HepG2 (cell line): ENCODE results near the gene SMAD7. TPM values are rescaled to one million over a fixed set of nuclear protein-coding genes. Genes with fewer than 3 reads are reported as not detected.

ENCODE experiments used
- FOXM1 ChIP-seq: sonication (generic); formaldehyde crosslinking; IDR thresholded peaks from 2 replicates; pipeline ENCODE4 v1.5.0; 2020; ENCODE audit warnings: missing genetic modification reagents
- TCF12 ChIP-seq, 2 experiments: fragments of 450-650 bp in 1 of 2; sonication (generic) in 1 of 2; formaldehyde crosslinking in 1 of 2; IDR thresholded peaks; 2 replicates each; pipeline versions ENCODE4 v1.6.1 to v1.8.0; 2017 to 2022; ENCODE audit warnings: antibody characterized with exemption in 1 of 2, mild to moderate bottlenecking in 1 of 2, missing genetic modification reagents in 1 of 2, moderate library complexity in 1 of 2
- ZNF562 ChIP-seq: sonication (generic); formaldehyde crosslinking; IDR thresholded peaks from 2 replicates; pipeline ENCODE4 v1.8.0; 2022; ENCODE audit warnings: missing genetic modification reagents, borderline replicate concordance
- polyA plus RNA-seq, 8 experiments: library from polyadenylated mRNA; depleted of rRNA in 3 of 8; stranded (reverse) in 7 of 8; unstranded in 1 of 8; fragments of >200 nt; fragmentation: Illumina TruSeq in 4 of 8; extraction: Trizol in 4 of 8; gene quantifications; 2 replicates each; pipeline versions ENCODE4 v1.2.1 to v1.2.3, GENCODE V29; 2011 to 2016; ENCODE audit warnings: low read depth in 4 of 8, missing spikeins in 1 of 8, mixed read lengths in 1 of 8; ENCODE audit not compliant: insufficient read depth in 1 of 8
- total RNA-seq, 5 experiments: library from RNA; depleted of rRNA; stranded (reverse); fragments of >200 nt; fragmentation: Illumina TruSeq; extraction: Trizol; gene quantifications; 2 replicates each; pipeline ENCODE4 v1.2.3, GENCODE V29; 2016; ENCODE audit warnings: low read depth in 1 of 5
- TF ChIP-seq, protein P1 (sequence below): sonication (generic); formaldehyde crosslinking; IDR thresholded peaks from 2 replicates; pipeline ENCODE4 v1.9.0; 2021; ENCODE audit warnings: missing genetic modification reagents, mild to moderate bottlenecking, borderline replicate concordance
- TF ChIP-seq, protein P2 (sequence below): sonication (generic); formaldehyde crosslinking; IDR thresholded peaks from 2 replicates; pipeline ENCODE4 v1.5.0; 2020; ENCODE audit warnings: mild to moderate bottlenecking, missing genetic modification reagents, borderline replicate concordance

The SMAD7 gene
- total and polyA plus RNA-seq, 2 of the 13 experiments (the other 11 are each of a cell fraction or from before 2014, with no cell fraction given) = 17.4 to 24.7 TPM

DNA sequence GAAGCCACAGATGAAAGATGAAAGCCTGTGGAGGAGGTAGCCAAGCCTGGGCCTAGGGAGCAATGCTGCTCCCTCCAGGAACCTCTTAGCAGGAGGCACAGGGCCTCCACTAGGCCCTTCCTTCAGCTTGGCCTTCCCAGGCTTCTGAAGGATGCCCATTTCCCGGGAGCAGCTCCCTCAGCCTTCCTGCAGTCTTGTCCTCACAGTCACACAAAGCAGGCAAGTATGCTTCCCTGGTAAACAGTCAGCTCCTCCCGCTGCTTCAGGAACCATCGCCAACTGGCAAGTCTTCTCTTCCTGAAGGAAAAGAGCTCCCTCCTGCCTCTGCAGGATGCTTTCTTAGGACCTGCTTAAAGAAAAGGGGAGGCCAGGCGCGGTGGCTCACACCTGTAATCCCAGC, 53.2 kb downstream of the SMAD7 start (continued):
- TF ChIP-seq, protein P1, sequence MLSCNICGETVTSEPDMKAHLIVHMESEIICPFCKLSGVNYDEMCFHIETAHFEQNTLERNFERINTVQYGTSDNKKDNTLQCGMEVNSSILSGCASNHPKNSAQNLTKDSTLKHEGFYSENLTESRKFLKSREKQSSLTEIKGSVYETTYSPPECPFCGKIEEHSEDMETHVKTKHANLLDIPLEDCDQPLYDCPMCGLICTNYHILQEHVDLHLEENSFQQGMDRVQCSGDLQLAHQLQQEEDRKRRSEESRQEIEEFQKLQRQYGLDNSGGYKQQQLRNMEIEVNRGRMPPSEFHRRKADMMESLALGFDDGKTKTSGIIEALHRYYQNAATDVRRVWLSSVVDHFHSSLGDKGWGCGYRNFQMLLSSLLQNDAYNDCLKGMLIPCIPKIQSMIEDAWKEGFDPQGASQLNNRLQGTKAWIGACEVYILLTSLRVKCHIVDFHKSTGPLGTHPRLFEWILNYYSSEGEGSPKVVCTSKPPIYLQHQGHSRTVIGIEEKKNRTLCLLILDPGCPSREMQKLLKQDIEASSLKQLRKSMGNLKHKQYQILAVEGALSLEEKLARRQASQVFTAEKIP (CRISPR knock-in tag) = no peak
- TF ChIP-seq TCF12 (IDR thresholded peaks at IDR 0.05) (no peak), TCF12 (CRISPR knock-in tag; IDR thresholded peaks at IDR 0.05) (no peak), FOXM1 (no peak), ZNF562 (CRISPR knock-in tag) (no peak)
- TF ChIP-seq, protein P2, sequence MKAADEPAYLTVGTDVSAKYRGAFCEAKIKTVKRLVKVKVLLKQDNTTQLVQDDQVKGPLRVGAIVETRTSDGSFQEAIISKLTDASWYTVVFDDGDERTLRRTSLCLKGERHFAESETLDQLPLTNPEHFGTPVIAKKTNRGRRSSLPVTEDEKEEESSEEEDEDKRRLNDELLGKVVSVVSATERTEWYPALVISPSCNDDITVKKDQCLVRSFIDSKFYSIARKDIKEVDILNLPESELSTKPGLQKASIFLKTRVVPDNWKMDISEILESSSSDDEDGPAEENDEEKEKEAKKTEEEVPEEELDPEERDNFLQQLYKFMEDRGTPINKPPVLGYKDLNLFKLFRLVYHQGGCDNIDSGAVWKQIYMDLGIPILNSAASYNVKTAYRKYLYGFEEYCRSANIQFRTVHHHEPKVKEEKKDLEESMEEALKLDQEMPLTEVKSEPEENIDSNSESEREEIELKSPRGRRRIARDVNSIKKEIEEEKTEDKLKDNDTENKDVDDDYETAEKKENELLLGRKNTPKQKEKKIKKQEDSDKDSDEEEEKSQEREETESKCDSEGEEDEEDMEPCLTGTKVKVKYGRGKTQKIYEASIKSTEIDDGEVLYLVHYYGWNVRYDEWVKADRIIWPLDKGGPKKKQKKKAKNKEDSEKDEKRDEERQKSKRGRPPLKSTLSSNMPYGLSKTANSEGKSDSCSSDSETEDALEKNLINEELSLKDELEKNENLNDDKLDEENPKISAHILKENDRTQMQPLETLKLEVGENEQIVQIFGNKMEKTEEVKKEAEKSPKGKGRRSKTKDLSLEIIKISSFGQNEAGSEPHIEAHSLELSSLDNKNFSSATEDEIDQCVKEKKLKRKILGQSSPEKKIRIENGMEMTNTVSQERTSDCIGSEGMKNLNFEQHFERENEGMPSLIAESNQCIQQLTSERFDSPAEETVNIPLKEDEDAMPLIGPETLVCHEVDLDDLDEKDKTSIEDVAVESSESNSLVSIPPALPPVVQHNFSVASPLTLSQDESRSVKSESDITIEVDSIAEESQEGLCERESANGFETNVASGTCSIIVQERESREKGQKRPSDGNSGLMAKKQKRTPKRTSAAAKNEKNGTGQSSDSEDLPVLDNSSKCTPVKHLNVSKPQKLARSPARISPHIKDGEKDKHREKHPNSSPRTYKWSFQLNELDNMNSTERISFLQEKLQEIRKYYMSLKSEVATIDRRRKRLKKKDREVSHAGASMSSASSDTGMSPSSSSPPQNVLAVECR (CRISPR knock-in tag) = no peak
